CD4-positive, alpha-beta T cell (primary cell): ENCODE results near the gene SYT17. TPM values are rescaled to one million over a fixed set of nuclear protein-coding genes. Genes with fewer than 3 reads are reported as not detected.

ENCODE experiments used
- ATAC-seq: fragments of 200-7000 bp; cut with Tn5 transposase; one replicate; pipeline ENCODE4 v1.10.0; 2022; ENCODE audit warnings: mild to moderate bottlenecking; ENCODE audit not compliant: poor library complexity
- CTCF ChIA-PET: fragments of 350-600 bp; sonication (Branson Sonifier 250); formaldehyde crosslinking; loops from one replicate; lab custom pipeline; 2021; ENCODE audit warnings: antibody characterized with exemption, inconsistent platforms; lab: Charles Lee
- POLR2A ChIA-PET: fragments of 350-600 bp; sonication (Branson Sonifier 250); formaldehyde crosslinking; loops from one replicate; lab custom pipeline; 2021; ENCODE audit warnings: antibody characterized with exemption, inconsistent platforms; lab: Charles Lee
- DNase-seq, 14 experiments: peaks; one replicate each; pipeline ENCODE4 v3.0.0-alpha.2; 2013 to 2020; ENCODE audit warnings: mixed read lengths in 2 of 14
- H3K27ac ChIP-seq, 2 donors: one replicate each; pipeline versions ENCODE4 v1.5.1 to v1.7.0; 2013; ENCODE audit warnings: low read length in 2 of 2, low read depth in 1 of 2, mild to moderate bottlenecking in 1 of 2
- H3K27me3 ChIP-seq, 2 experiments: 1 replicate in 1 of 2; 2 replicates in 1 of 2; pipeline versions ENCODE4 v1.6.1 to v1.7.0; 2013; ENCODE audit warnings: low read length in 2 of 2, control low read depth in 1 of 2, mild to moderate bottlenecking in 1 of 2, moderate library complexity in 1 of 2; ENCODE audit not compliant: insufficient read depth in 2 of 2, control insufficient read depth in 1 of 2
- H3K36me3 ChIP-seq: one replicate; pipeline ENCODE4 v1.6.1; 2013; ENCODE audit warnings: low read length, control low read depth; ENCODE audit not compliant: insufficient read depth
- H3K4me1 ChIP-seq: one replicate; pipeline ENCODE4 v1.6.1; 2013; ENCODE audit warnings: low read length, control low read depth; ENCODE audit not compliant: insufficient read depth
- H3K4me3 ChIP-seq: one replicate; pipeline ENCODE4 v1.5.1; 2013; ENCODE audit warnings: mild to moderate bottlenecking, low read length, moderate library complexity
- H3K9me3 ChIP-seq, 2 experiments: 1 replicate in 1 of 2; 2 replicates in 1 of 2; pipeline versions ENCODE4 v1.6.1 to v1.7.0; 2013; ENCODE audit warnings: low read length in 2 of 2, mild to moderate bottlenecking in 2 of 2, control low read depth in 1 of 2, moderate library complexity in 1 of 2; ENCODE audit not compliant: control insufficient read depth in 1 of 2, insufficient read depth in 1 of 2
- H3K27ac Mint-ChIP-seq: one replicate; pipeline ENCODE4 v1.8.0; 2020; ENCODE audit warnings: mixed read lengths
- H3K27me3 Mint-ChIP-seq: one replicate; pipeline ENCODE4 v1.8.0; 2021; ENCODE audit warnings: mixed read lengths
- H3K36me3 Mint-ChIP-seq: one replicate; pipeline ENCODE4 v1.8.0; 2021; ENCODE audit warnings: low read depth, mixed read lengths
- H3K4me1 Mint-ChIP-seq: one replicate; pipeline ENCODE4 v1.8.0; 2021; ENCODE audit warnings: low read depth, mixed read lengths
- H3K4me3 Mint-ChIP-seq: one replicate; pipeline ENCODE4 v1.8.0; 2020; ENCODE audit warnings: mild to moderate bottlenecking, mixed read lengths
- H3K9me3 Mint-ChIP-seq: one replicate; pipeline ENCODE4 v1.8.0; 2020; ENCODE audit warnings: mixed read lengths
- CTCF ChIP-seq: fragments of 200-600 bp; IDR thresholded peaks from one replicate; pipeline ENCODE4 v1.8.0; 2022; ENCODE audit warnings: antibody characterized with exemption, mild to moderate bottlenecking
- intact Hi-C, 2 experiments: fragments of 100-400 bp; cut with DNase I in 1 of 2; cut with micrococcal nuclease in 1 of 2; formaldehyde crosslinking; loops; one replicate each; pipeline versions ENCODE4 v1.15.1 to v1.9.0; 2023 to 2025; cut with DNase I, micrococcal nuclease
- total RNA-seq, 174 experiments: library from RNA in 2 of 174; stranded (reverse) in 2 of 174; gene quantifications; one replicate each; pipeline ENCODE4 v1.2.3 and lab custom pipeline; 2021 to 2026

Gene SYT17
- total RNA-seq, 2 experiments from 2014 or later, result not detected

- Mint-ChIP-seq H3K27ac (no peak overlapping the region), H3K36me3 (no peaks in the 10 kb centered on the region), H3K27me3 (no peaks in the 10 kb centered on the region), H3K4me1 (no peaks in the 10 kb centered on the region), H3K9me3 (peaks cover 4% of the 10 kb centered on the region), H3K4me3 (no peak overlapping the region)
- peaks cover 0 to 4% of the 10 kb centered on the region in 2 experiments for H3K9me3 ChIP-seq
- no peaks in the 10 kb centered on the region for H3K36me3 ChIP-seq
- no peak overlapping the region for H3K4me3 ChIP-seq
- intact Hi-C loops, result no loop called here
- ChIA-PET POLR2A (no interaction called here), CTCF (no interaction called here)
- DNase-seq (no peak), ATAC-seq (no peak)
- no peaks in the 10 kb centered on the region for H3K4me1 ChIP-seq
- no peak for TF ChIP-seq CTCF
- H3K27ac ChIP-seq, result no peak overlapping the region
- no peaks in the 10 kb centered on the region for H3K27me3 ChIP-seq
These were observed 98.7 kb downstream of the SYT17 start for GRCh38 chr16:19266774-19267173.

- Histone ChIP-seq H3K27ac (no peak overlapping the region), H3K27me3 (peaks cover 0 to 2% of the 10 kb centered on the region in 2 experiments), H3K9me3 (no peaks in the 10 kb centered on the region), H3K4me3 (no peak overlapping the region), H3K36me3 (no peaks in the 10 kb centered on the region), H3K4me1 (no peaks in the 10 kb centered on the region)
- no peaks in the 10 kb centered on the region for H3K36me3 Mint-ChIP-seq
- ChIA-PET POLR2A (no interaction called here), CTCF (interaction anchor here (0.5 kb wide), 1 partner anchor 880 kb away, joined by 3 read pairs; no protein-coding TSS in a partner anchor)
- H3K4me3 Mint-ChIP-seq, result no peak overlapping the region
- DNase-seq (no peak), ATAC-seq (no peak)
- no peaks in the 10 kb centered on the region for H3K4me1 Mint-ChIP-seq
- H3K27me3 Mint-ChIP-seq, result no peaks in the 10 kb centered on the region
- no peak for TF ChIP-seq CTCF
- no peak overlapping the region for H3K27ac Mint-ChIP-seq
- peaks cover 2% of the 10 kb centered on the region for H3K9me3 Mint-ChIP-seq
- intact Hi-C loops, result no loop called here
These were observed 101.1 kb downstream of the SYT17 start for GRCh38 chr16:19269098-19269497.

- Mint-ChIP-seq H3K27ac (no peak overlapping the region), H3K9me3 (no peaks in the 10 kb centered on the region), H3K4me3 (no peak overlapping the region), H3K36me3 (no peaks in the 10 kb centered on the region), H3K27me3 (no peaks in the 10 kb centered on the region), H3K4me1 (no peaks in the 10 kb centered on the region)
- Histone ChIP-seq H3K4me3 (no peak overlapping the region), H3K4me1 (no peaks in the 10 kb centered on the region), H3K27ac (no peak overlapping the region), H3K27me3 (peaks cover 0 to 2% of the 10 kb centered on the region in 2 experiments), H3K36me3 (no peaks in the 10 kb centered on the region), H3K9me3 (no peaks in the 10 kb centered on the region)
- no peak for TF ChIP-seq CTCF
- intact Hi-C loops, result no loop called here
- DNase-seq (no peak), ATAC-seq (no peak)
- ChIA-PET POLR2A (no interaction called here), CTCF (no interaction called here)
These were observed 106.2 kb downstream of the SYT17 start for GRCh38 chr16:19274165-19274797.
